HCT116 (cell line): Measurements from ENCODE around the gene FOXA2. TPM values are rescaled to one million over a fixed set of nuclear protein-coding genes. Genes with fewer than 3 reads are reported as not detected.

Experiments used
- ATAC-seq: fragments of 200-7000 bp; cut with Tn5 transposase; 2 replicates; pipeline ENCODE4 v1.9.1; 2020; ENCODE audit warnings: mild to moderate bottlenecking, moderate library complexity
- BruUV-seq: library from RNA; stranded (reverse); fragments of 400-500 nt; replicated peaks from 2 replicates; lab custom pipeline; 2021; lab: Mats Ljungman, UMichigan
- CTCF ChIA-PET: fragments of 300-600 bp; sonication (Branson Sonifier 250); formaldehyde crosslinking; loops from one replicate; lab custom pipeline; 2021; ENCODE audit warnings: antibody characterized with exemption; lab: Charles Lee
- POLR2A ChIA-PET: fragments of 300-600, 350-600 bp; sonication (Branson Sonifier 250); formaldehyde crosslinking; loops from one replicate; lab custom pipeline; 2021; ENCODE audit warnings: antibody characterized with exemption; lab: Charles Lee
- RAD21 ChIA-PET, 2 experiments: fragments of 300-600 bp; sonication (Branson Sonifier 250); formaldehyde crosslinking; loops; one replicate each; lab custom pipeline; 2023; ENCODE audit warnings: low total read pairs in 2 of 2; ENCODE audit not compliant: uncharacterized antibody in 2 of 2, unreplicated experiment in 2 of 2, low non-redundant PET in 1 of 2; lab: Charles Lee
- DNase-seq: peaks from one replicate; pipeline ENCODE4 v3.0.0-alpha.2; 2010; ENCODE audit warnings: low read depth, low spot score
- H2AFZ ChIP-seq: fragments of 200-600 bp; shearing (Covaris generic), sonication (generic); 2 replicates; pipeline ENCODE4 v1.6.1; 2017; ENCODE audit warnings: low read depth, mixed run types, mixed read lengths, antibody characterized with exemption, low read length; ENCODE audit not compliant: poor library complexity, severe bottlenecking
- H3K27ac ChIP-seq: 2 replicates; pipeline ENCODE4 v1.5.1; 2012; ENCODE audit warnings: low read depth, low read length
- H3K27me3 ChIP-seq: fragments of 200-600 bp; sonication (generic); 2 replicates; pipeline ENCODE4 v1.6.1; 2016; ENCODE audit warnings: mixed run types, low read length, mixed read lengths; ENCODE audit not compliant: insufficient read depth
- H3K36me3 ChIP-seq, 2 experiments: fragments of 200-500 bp in 1 of 2; fragments of 200-600 bp in 1 of 2; sonication (Bioruptor generic) in 1 of 2; sonication (generic) in 1 of 2; 2 replicates each; pipeline versions ENCODE4 v1.5.1 to v1.6.1; 2014 to 2016; ENCODE audit warnings: low read length in 2 of 2, inconsistent platforms in 1 of 2, mixed read lengths in 1 of 2, mixed run types in 1 of 2; ENCODE audit not compliant: insufficient read depth in 2 of 2, control insufficient read depth in 1 of 2
- H3K4me1 ChIP-seq, 2 experiments: fragments of 200-600 bp in 1 of 2; sonication (generic) in 1 of 2; 2 replicates each; pipeline versions ENCODE4 v1.5.1 to v1.6.1; 2012 to 2017; ENCODE audit warnings: low read length in 2 of 2, inconsistent platforms in 1 of 2, mild to moderate bottlenecking in 1 of 2, mixed read lengths in 1 of 2, mixed run types in 1 of 2, moderate library complexity in 1 of 2; ENCODE audit not compliant: insufficient read depth in 2 of 2, control insufficient read depth in 1 of 2
- H3K4me2 ChIP-seq: fragments of 200-600 bp; sonication (generic); 2 replicates; pipeline ENCODE4 v1.6.1; 2017; ENCODE audit warnings: mixed run types, low read length, mixed read lengths
- H3K4me3 ChIP-seq, 2 experiments: fragments of 200-600 bp in 1 of 2; sonication (generic) in 1 of 2; replicated peaks in 1 of 2; 2 replicates each; pipeline ENCODE4 v1.5.1; 2011 to 2016; ENCODE audit warnings: low read length in 2 of 2, control low read depth in 1 of 2, low read depth in 1 of 2, mild to moderate bottlenecking in 1 of 2, mixed read lengths in 1 of 2, mixed run types in 1 of 2
- H3K79me2 ChIP-seq: fragments of 200-600 bp; sonication (generic); 2 replicates; pipeline ENCODE4 v1.6.1; 2017; ENCODE audit warnings: mild to moderate bottlenecking, mixed run types, low read length, moderate library complexity, mixed read lengths; ENCODE audit not compliant: insufficient read depth
- H3K9ac ChIP-seq: fragments of 200-600 bp; sonication (generic); 2 replicates; pipeline ENCODE4 v1.6.1; 2016; ENCODE audit warnings: low read length, mixed read lengths
- H3K9me2 ChIP-seq: fragments of 200-600 bp; sonication (generic), shearing (Covaris generic); 2 replicates; pipeline ENCODE4 v1.6.1; 2017; ENCODE audit warnings: mixed run types, mild to moderate bottlenecking, moderate library complexity; ENCODE audit not compliant: insufficient read depth
- H3K9me3 ChIP-seq, 2 experiments: fragments of 200-500 bp in 1 of 2; fragments of 200-600 bp in 1 of 2; sonication (Bioruptor generic) in 1 of 2; sonication (generic) in 1 of 2; 2 replicates each; pipeline ENCODE4 v1.6.1; 2014 to 2017; ENCODE audit warnings: low read length in 2 of 2, mixed read lengths in 2 of 2, inconsistent platforms in 1 of 2, low read depth in 1 of 2, mild to moderate bottlenecking in 1 of 2, mixed run types in 1 of 2, moderate library complexity in 1 of 2; ENCODE audit not compliant: control insufficient read depth in 1 of 2, insufficient read depth in 1 of 2
- H4K20me1 ChIP-seq: fragments of 200-600 bp; sonication (generic), shearing (Covaris generic); 2 replicates; pipeline ENCODE4 v1.6.1; 2017; ENCODE audit warnings: mixed run types, mild to moderate bottlenecking, moderate library complexity; ENCODE audit not compliant: insufficient read depth
- CBX3 ChIP-seq: IDR thresholded peaks from 2 replicates; pipeline ENCODE4 v1.6.1; 2012; ENCODE audit warnings: low read depth
- EGR1 ChIP-seq: IDR thresholded peaks from 2 replicates; pipeline ENCODE4 v1.6.1; 2012; ENCODE audit warnings: low read depth
- ELF1 ChIP-seq: IDR thresholded peaks from 2 replicates; pipeline ENCODE4 v1.6.1; 2012; ENCODE audit warnings: low read depth, borderline replicate concordance
- EZH2 ChIP-seq: fragments of 200-600 bp; sonication (generic); IDR thresholded peaks from 2 replicates; pipeline ENCODE4 v1.6.1; 2017; ENCODE audit warnings: antibody characterized with exemption, mixed run types
- FOSL1 ChIP-seq: IDR thresholded peaks from 2 replicates; pipeline ENCODE4 v1.6.1; 2012; ENCODE audit warnings: low read depth
- POLR2AphosphoS5 ChIP-seq: IDR thresholded peaks from 2 replicates; pipeline ENCODE4 v1.6.1; 2011; ENCODE audit warnings: mild to moderate bottlenecking, low read depth, low read length, moderate library complexity
- RAD21 ChIP-seq: IDR thresholded peaks from 2 replicates; pipeline ENCODE4 v1.6.1; 2012; ENCODE audit warnings: low read depth, mild to moderate bottlenecking
- SIN3A ChIP-seq: IDR thresholded peaks from 2 replicates; pipeline ENCODE4 v1.6.1; 2012; ENCODE audit warnings: low read depth
- SRF ChIP-seq: IDR thresholded peaks from 2 replicates; pipeline ENCODE4 v1.6.1; 2012; ENCODE audit warnings: low read depth
- TCF7L2 ChIP-seq: IDR thresholded peaks from 2 replicates; pipeline ENCODE4 v1.7.0; 2011; ENCODE audit warnings: borderline replicate concordance, inconsistent platforms; ENCODE audit not compliant: insufficient read depth, insufficient read length; ENCODE audit errors: extremely low read depth
- ZFX ChIP-seq: fragments of 450-650 bp; IDR thresholded peaks from 2 replicates; pipeline ENCODE4 v1.6.1; 2017
- intact Hi-C: fragments of 100-400 bp; cut with micrococcal nuclease; formaldehyde crosslinking; loops from 2 replicates; pipeline ENCODE4 v1.10.0; 2022
- total RNA-seq: library from RNA; stranded (reverse); gene quantifications from one replicate; pipeline ENCODE4 v1.2.1, GENCODE V29; 2021; ENCODE audit not compliant: unreplicated experiment
- TF ChIP-seq, protein P1 (sequence below): IDR thresholded peaks from 2 replicates; pipeline ENCODE4 v1.6.1; 2012; ENCODE audit warnings: low read depth
- TF ChIP-seq, protein P2 (sequence below): IDR thresholded peaks from 2 replicates; pipeline ENCODE4 v1.6.1; 2012
- TF ChIP-seq, protein P3 (sequence below): IDR thresholded peaks from 2 replicates; pipeline ENCODE4 v1.6.1; 2012
- TF ChIP-seq, protein P4 (sequence below), 3 experiments: fragments of 200-600 bp in 1 of 3; sonication (generic) in 1 of 3; IDR thresholded peaks in 2 of 3; conservative IDR thresholded peaks in 1 of 3; 2 replicates each; pipeline ENCODE4 v1.5.1; 2012 to 2017; ENCODE audit warnings: low read depth in 2 of 3, low read length in 2 of 3, antibody characterized with exemption in 1 of 3, borderline replicate concordance in 1 of 3, control low read depth in 1 of 3, mild to moderate bottlenecking in 1 of 3, mixed read lengths in 1 of 3, mixed run types in 1 of 3, moderate library complexity in 1 of 3; ENCODE audit not compliant: insufficient read depth in 1 of 3

FOXA2 gene
- total RNA-seq, 1 experiment from 2014 or later, result 0.10 TPM

DNA sequence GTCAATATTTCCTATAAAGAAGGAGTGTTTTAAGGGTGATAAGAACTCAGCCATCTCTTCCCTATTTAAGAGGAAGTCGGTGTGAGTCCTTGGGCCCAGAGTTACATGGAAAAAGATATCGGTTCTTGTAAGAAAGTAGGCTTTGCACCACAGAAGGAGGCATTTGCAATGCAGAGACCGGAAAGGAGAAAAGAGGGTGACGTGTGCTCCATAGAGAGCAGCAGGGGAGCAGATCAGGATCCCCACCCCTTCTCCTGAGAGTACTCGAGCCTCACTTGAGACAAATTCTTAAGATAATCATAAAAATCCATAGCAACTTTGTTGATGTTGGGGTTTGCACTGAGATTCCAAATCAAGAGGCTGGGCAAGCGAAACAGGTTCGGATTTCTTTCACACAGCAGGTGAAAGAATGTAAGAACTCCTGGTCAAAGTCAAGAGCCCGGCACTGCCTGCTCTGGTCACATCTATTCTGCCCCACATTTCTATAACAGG lies 27.8 kb downstream of the FOXA2 start:
- H3K9ac ChIP-seq, result no peak overlapping the region
- TF ChIP-seq, protein P1, sequence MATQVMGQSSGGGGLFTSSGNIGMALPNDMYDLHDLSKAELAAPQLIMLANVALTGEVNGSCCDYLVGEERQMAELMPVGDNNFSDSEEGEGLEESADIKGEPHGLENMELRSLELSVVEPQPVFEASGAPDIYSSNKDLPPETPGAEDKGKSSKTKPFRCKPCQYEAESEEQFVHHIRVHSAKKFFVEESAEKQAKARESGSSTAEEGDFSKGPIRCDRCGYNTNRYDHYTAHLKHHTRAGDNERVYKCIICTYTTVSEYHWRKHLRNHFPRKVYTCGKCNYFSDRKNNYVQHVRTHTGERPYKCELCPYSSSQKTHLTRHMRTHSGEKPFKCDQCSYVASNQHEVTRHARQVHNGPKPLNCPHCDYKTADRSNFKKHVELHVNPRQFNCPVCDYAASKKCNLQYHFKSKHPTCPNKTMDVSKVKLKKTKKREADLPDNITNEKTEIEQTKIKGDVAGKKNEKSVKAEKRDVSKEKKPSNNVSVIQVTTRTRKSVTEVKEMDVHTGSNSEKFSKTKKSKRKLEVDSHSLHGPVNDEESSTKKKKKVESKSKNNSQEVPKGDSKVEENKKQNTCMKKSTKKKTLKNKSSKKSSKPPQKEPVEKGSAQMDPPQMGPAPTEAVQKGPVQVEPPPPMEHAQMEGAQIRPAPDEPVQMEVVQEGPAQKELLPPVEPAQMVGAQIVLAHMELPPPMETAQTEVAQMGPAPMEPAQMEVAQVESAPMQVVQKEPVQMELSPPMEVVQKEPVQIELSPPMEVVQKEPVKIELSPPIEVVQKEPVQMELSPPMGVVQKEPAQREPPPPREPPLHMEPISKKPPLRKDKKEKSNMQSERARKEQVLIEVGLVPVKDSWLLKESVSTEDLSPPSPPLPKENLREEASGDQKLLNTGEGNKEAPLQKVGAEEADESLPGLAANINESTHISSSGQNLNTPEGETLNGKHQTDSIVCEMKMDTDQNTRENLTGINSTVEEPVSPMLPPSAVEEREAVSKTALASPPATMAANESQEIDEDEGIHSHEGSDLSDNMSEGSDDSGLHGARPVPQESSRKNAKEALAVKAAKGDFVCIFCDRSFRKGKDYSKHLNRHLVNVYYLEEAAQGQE, result no peak
- TF ChIP-seq CBX3, result no peak
- no peak for TF ChIP-seq SIN3A
- TF ChIP-seq, protein P2, sequence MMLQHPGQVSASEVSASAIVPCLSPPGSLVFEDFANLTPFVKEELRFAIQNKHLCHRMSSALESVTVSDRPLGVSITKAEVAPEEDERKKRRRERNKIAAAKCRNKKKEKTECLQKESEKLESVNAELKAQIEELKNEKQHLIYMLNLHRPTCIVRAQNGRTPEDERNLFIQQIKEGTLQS, result no peak
- no peak for TF ChIP-seq POLR2AphosphoS5
- no peak for TF ChIP-seq EZH2
- TF ChIP-seq, protein P3, sequence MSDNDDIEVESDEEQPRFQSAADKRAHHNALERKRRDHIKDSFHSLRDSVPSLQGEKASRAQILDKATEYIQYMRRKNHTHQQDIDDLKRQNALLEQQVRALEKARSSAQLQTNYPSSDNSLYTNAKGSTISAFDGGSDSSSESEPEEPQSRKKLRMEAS, result no peak
- no peak for TF ChIP-seq RAD21
- no peak for TF ChIP-seq ZFX
- no peak for TF ChIP-seq SRF
- TF ChIP-seq, protein P4, sequence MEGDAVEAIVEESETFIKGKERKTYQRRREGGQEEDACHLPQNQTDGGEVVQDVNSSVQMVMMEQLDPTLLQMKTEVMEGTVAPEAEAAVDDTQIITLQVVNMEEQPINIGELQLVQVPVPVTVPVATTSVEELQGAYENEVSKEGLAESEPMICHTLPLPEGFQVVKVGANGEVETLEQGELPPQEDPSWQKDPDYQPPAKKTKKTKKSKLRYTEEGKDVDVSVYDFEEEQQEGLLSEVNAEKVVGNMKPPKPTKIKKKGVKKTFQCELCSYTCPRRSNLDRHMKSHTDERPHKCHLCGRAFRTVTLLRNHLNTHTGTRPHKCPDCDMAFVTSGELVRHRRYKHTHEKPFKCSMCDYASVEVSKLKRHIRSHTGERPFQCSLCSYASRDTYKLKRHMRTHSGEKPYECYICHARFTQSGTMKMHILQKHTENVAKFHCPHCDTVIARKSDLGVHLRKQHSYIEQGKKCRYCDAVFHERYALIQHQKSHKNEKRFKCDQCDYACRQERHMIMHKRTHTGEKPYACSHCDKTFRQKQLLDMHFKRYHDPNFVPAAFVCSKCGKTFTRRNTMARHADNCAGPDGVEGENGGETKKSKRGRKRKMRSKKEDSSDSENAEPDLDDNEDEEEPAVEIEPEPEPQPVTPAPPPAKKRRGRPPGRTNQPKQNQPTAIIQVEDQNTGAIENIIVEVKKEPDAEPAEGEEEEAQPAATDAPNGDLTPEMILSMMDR (IDR thresholded peaks at IDR 0.05 in 2 of 3, conservative IDR thresholded peaks at IDR 0.05 in 1 of 3; ENCODE audit: borderline replicate concordance in 1 of 3, insufficient read depth in 1 of 3, low read depth in 2 of 3, low read length in 2 of 3), result no peak
- no peak for TF ChIP-seq EGR1
- no peak for TF ChIP-seq FOSL1
- TF ChIP-seq TCF7L2, result no peak
- TF ChIP-seq ELF1, result no peak
- H3K36me3 ChIP-seq, result no peaks in the 10 kb centered on the region
- H3K9me2 ChIP-seq, result no peaks in the 10 kb centered on the region
- ATAC-seq (no peak), DNase-seq (no peak)
- ChIA-PET CTCF (no interaction called here), RAD21 (no interaction called here), POLR2A (no interaction called here)
- no peak overlapping the region for H2AFZ ChIP-seq
- BruUV-seq, result no TSS peak
- no peak overlapping the region for H3K4me3 ChIP-seq
- intact Hi-C loops, result no loop called here
- no peaks in the 10 kb centered on the region for H3K4me1 ChIP-seq
- H3K27me3 ChIP-seq, result peaks cover 21% of the 10 kb centered on the region
- H3K9me3 ChIP-seq, result no peaks in the 10 kb centered on the region; a peak in 1 of 4 replicates
- no peak overlapping the region for H3K27ac ChIP-seq
- H3K4me2 ChIP-seq, result no peak overlapping the region
- no peaks in the 10 kb centered on the region for H4K20me1 ChIP-seq
- no peaks in the 10 kb centered on the region for H3K79me2 ChIP-seq
